ENCODE results near the gene EME1. TPM values are rescaled to one million over a fixed set of nuclear protein-coding genes. Genes with fewer than 3 reads are reported as not detected.
"Not testable (repeated sequence)": the region's sequence is repeated elsewhere in the genome, so short reads cannot be mapped to it uniquely, and the experiment has no call there.

Gene EME1
- total and polyA plus RNA-seq, 2 experiments from 2014 or later = 14.4 to 15.9 TPM

GRCh38 chr17:50419577-50419976, 46.5 kb downstream of the EME1 start:
- H3K4me1 ChIP-seq (ENCODE audit: insufficient read depth); H2AFZ ChIP-seq; H3K79me2 ChIP-seq (replicated peaks; ENCODE audit: insufficient read depth); H3K27ac ChIP-seq (ENCODE audit: low read depth); H3K36me3 Mint-ChIP-seq (ENCODE audit: low read depth); H3K27me3 Mint-ChIP-seq (ENCODE audit: insufficient read depth, low read depth, poor library complexity); H3K4me1 Mint-ChIP-seq; H3K4me3 ChIP-seq; DNase-seq (ENCODE audit: low spot score); H3K9me2 ChIP-seq (ENCODE audit: insufficient read depth); H3K4me3 Mint-ChIP-seq; H4K20me1 ChIP-seq (replicated peaks; ENCODE audit: insufficient read depth); H3K27me3 ChIP-seq (ENCODE audit: insufficient read depth); H3K36me3 ChIP-seq (ENCODE audit: insufficient read depth); H3F3A ChIP-seq (replicated peaks; ENCODE audit: low read depth); ATAC-seq; H3K27ac Mint-ChIP-seq; H3K4me2 ChIP-seq: not testable (repeated sequence)
- peaks cover 20% of the 10 kb centered on the region for H3K9me3 Mint-ChIP-seq

GRCh38 chr17:50420419-50421112, 47.5 kb downstream of the EME1 start:
- Mint-ChIP-seq H3K27me3 (ENCODE audit: insufficient read depth, low read depth, poor library complexity) (peaks cover 12% of the 10 kb centered on the region), H3K36me3 (ENCODE audit: low read depth) (peaks cover 7% of the 10 kb centered on the region; the same call in 2 of the 3 replicates), H3K4me1 (peaks cover 8% of the 10 kb centered on the region), H3K9me3 (peaks cover 20% of the 10 kb centered on the region), H3K27ac (no peak overlapping the region), H3K4me3 (no peak overlapping the region)
- H3K27ac ChIP-seq (ENCODE audit: low read depth) = no peak overlapping the region
- H4K20me1 ChIP-seq (replicated peaks; ENCODE audit: insufficient read depth) = no peaks in the 10 kb centered on the region
- 0 out of 2 replicates have a peak, but pooled peaks cover 4% of the 10 kb centered on the region for H3K4me1 ChIP-seq (ENCODE audit: insufficient read depth)
- H3K27me3 ChIP-seq (ENCODE audit: insufficient read depth) = peaks cover 13% of the 10 kb centered on the region; the same call in 1 of the 2 replicates
- no peaks in the 10 kb centered on the region for H3K79me2 ChIP-seq (replicated peaks; ENCODE audit: insufficient read depth)
- no peak overlapping the region for H3K4me2 ChIP-seq
- no peaks in the 10 kb centered on the region for H3F3A ChIP-seq (replicated peaks; ENCODE audit: low read depth)
- no peak for TF ChIP-seq ETS1 (IDR thresholded peaks at IDR 0.05)
- TF ChIP-seq ZNF331 (CRISPR knock-in tag; IDR thresholded peaks at IDR 0.05; ENCODE audit: low read depth) = no peak
- no peak for TF ChIP-seq POLR2AphosphoS5 (IDR thresholded peaks at IDR 0.05; ENCODE audit: low read depth)
- no peaks in the 10 kb centered on the region for H3K9me2 ChIP-seq (ENCODE audit: insufficient read depth)
- no peak for ATAC-seq
- DNase-seq (ENCODE audit: low spot score) = no peak
- no peaks in the 10 kb centered on the region for H3K36me3 ChIP-seq (ENCODE audit: insufficient read depth)
- no peak overlapping the region for H3K4me3 ChIP-seq
- no peak overlapping the region for H2AFZ ChIP-seq

- no peaks in the 10 kb centered on the region for H3K36me3 ChIP-seq (ENCODE audit: insufficient read depth)
- no peaks in the 10 kb centered on the region for H3K9me2 ChIP-seq (ENCODE audit: insufficient read depth)
- no peak for ATAC-seq
- no peaks in the 10 kb centered on the region for H4K20me1 ChIP-seq (replicated peaks; ENCODE audit: insufficient read depth)
- no peak overlapping the region for H3K4me2 ChIP-seq
- H3K4me1 ChIP-seq (ENCODE audit: insufficient read depth) = peaks cover 5% of the 10 kb centered on the region; the same call in 1 of the 2 replicates
- H2AFZ ChIP-seq = no peak overlapping the region
- Mint-ChIP-seq H3K36me3 (ENCODE audit: low read depth) (peaks cover 7% of the 10 kb centered on the region; the same call in 2 of the 3 replicates), H3K4me3 (no peak overlapping the region), H3K27me3 (ENCODE audit: insufficient read depth, low read depth, poor library complexity) (peaks cover 12% of the 10 kb centered on the region), H3K27ac (no peak overlapping the region), H3K9me3 (peaks cover 20% of the 10 kb centered on the region), H3K4me1 (peaks cover 10% of the 10 kb centered on the region)
- H3K27me3 ChIP-seq (ENCODE audit: insufficient read depth) = peaks cover 13% of the 10 kb centered on the region; the same call in 1 of the 2 replicates
- no peaks in the 10 kb centered on the region for H3F3A ChIP-seq (replicated peaks; ENCODE audit: low read depth)
- H3K27ac ChIP-seq (ENCODE audit: low read depth) = no peak overlapping the region
- no peak overlapping the region for H3K4me3 ChIP-seq
- H3K79me2 ChIP-seq (replicated peaks; ENCODE audit: insufficient read depth) = no peaks in the 10 kb centered on the region
- DNase-seq (ENCODE audit: low spot score) = no peak
- no peak for TF ChIP-seq REST (IDR thresholded peaks at IDR 0.05; ENCODE audit: unreplicated experiment)
- no peak for TF ChIP-seq EZH2 (IDR thresholded peaks at IDR 0.05; ENCODE audit: low read depth, unreplicated experiment)
- TF ChIP-seq STAT1 (IDR thresholded peaks at IDR 0.05; ENCODE audit: unreplicated experiment) = no peak
- no peak for TF ChIP-seq ZNF114 (CRISPR knock-in tag; IDR thresholded peaks at IDR 0.05)
- no peak for TF ChIP-seq JUNB (IDR thresholded peaks at IDR 0.05; ENCODE audit: unreplicated experiment)
- TF ChIP-seq ZNF331 (CRISPR knock-in tag; IDR thresholded peaks at IDR 0.05; ENCODE audit: low read depth) = no peak
- TF ChIP-seq CTCF (conservative IDR thresholded peaks at IDR 0.05; ENCODE audit: low read depth in 2 of 2) = no peak
- TF ChIP-seq CREB1 (CRISPR knock-in tag; IDR thresholded peaks at IDR 0.05; ENCODE audit: low read depth) = no peak
- no peak for TF ChIP-seq NANOG (IDR thresholded peaks at IDR 0.05; ENCODE audit: borderline replicate concordance)
Measured at GRCh38 chr17:50421308-50422051, 48.5 kb downstream of the EME1 start.
